NB4 (cell line): Measurements from ENCODE around the gene LHX2.

Experiments used
- DNase-seq: peaks from one replicate; pipeline ENCODE4 v3.0.0; 2010; ENCODE audit warnings: low read depth
- H3K4me3 ChIP-seq: one replicate; pipeline ENCODE4 v1.5.1; 2011; ENCODE audit warnings: mild to moderate bottlenecking, low read depth, low read length, moderate library complexity
- CTCF ChIP-seq: IDR thresholded peaks from one replicate; pipeline ENCODE4 v1.5.1; 2012; ENCODE audit warnings: low read depth, low read length
- MAX ChIP-seq: IDR thresholded peaks from 2 replicates; pipeline ENCODE4 v1.6.1; 2011; ENCODE audit warnings: low read depth, low read length
- MYC ChIP-seq: IDR thresholded peaks from 2 replicates; pipeline ENCODE4 v1.6.1; 2011; ENCODE audit warnings: low read depth, low read length
- POLR2A ChIP-seq: IDR thresholded peaks from 2 replicates; pipeline ENCODE4 v1.6.1; 2011; ENCODE audit warnings: mild to moderate bottlenecking; ENCODE audit not compliant: insufficient read length; ENCODE audit errors: extremely low read depth

LHX2 gene

GRCh38 chr9:124082622-124083021 is 71.1 kb downstream of the LHX2 start:
- DNase-seq = no peak
- H3K4me3 ChIP-seq = no peak overlapping the region
- TF ChIP-seq CTCF (no peak), POLR2A (no peak), MYC (no peak), MAX (no peak)
